GM23248 (cell line): ENCODE data around the gene EOMES.

ENCODE experiments used
- EZH2 ChIP-seq: fragments of 200-600 bp; sonication (generic); IDR thresholded peaks from 2 replicates; pipeline ENCODE4 v1.6.1; 2018; ENCODE audit warnings: antibody characterized with exemption, mild to moderate bottlenecking; ENCODE audit not compliant: insufficient read depth, poor library complexity, severe bottlenecking
- EZH2phosphoT487 ChIP-seq: fragments of 200-600 bp; sonication (generic); IDR thresholded peaks from 2 replicates; pipeline ENCODE4 v1.6.1; 2018; ENCODE audit warnings: antibody characterized with exemption, moderate library complexity, mild to moderate bottlenecking, low read depth; ENCODE audit not compliant: insufficient read depth

DNA sequence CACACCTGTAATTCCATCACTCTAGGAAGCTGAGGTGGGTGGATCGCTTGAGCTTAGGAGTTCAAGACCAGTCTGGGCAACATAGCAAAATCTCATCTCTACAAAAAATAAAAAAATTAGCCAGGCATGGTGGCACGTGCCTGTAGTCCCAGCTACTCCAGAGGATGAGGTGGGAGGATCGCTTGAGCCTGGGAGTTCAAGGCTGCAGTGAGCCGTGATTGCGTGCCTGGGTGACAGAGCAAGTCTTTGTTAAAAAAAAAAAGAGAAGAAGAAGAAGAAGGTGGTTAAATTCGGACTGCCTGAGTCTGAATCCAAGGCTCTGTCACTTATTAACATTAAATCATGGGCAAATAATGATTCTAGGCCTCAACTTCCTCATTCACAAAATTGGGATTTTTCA lies 51.0 kb downstream of the EOMES start:
- TF ChIP-seq EZH2 (no peak), EZH2phosphoT487 (no peak)
